Measurements from ENCODE around the gene TNFAIP1. TPM values are rescaled to one million over a fixed set of nuclear protein-coding genes. Genes with fewer than 3 reads are reported as not detected.

Gene TNFAIP1
- total RNA-seq, 1 donor from 2014 or later, result 32.6 TPM

GRCh38 chr17:28341516-28341915 lies 6.0 kb downstream of the TNFAIP1 start:
- intact Hi-C loops (cut with micrococcal nuclease), result no loop called here
- ATAC-seq (no peak), DNase-seq (no peak)

- intact Hi-C loops (cut with micrococcal nuclease), result no loop called here
- no peak for ATAC-seq
- DNase-seq, result no peak
These were observed 6.8 kb downstream of the TNFAIP1 start for GRCh38 chr17:28342313-28342712.

- ATAC-seq, result peak; percentile 10
- intact Hi-C loops (cut with micrococcal nuclease), result no loop called here
- no peak for DNase-seq
These were observed 8.0 kb downstream of the TNFAIP1 start for GRCh38 chr17:28343491-28343932.

GRCh38 chr17:28344011-28344410 lies 8.4 kb downstream of the TNFAIP1 start:
- intact Hi-C loops (cut with micrococcal nuclease), result no loop called here

GRCh38 chr17:28344435-28344901 lies 8.9 kb downstream of the TNFAIP1 start:
- no peak for ATAC-seq
- intact Hi-C loops (cut with micrococcal nuclease), result no loop called here
- no peak for DNase-seq

More at GRCh38 chr17:28344011-28344410, 8.4 kb downstream of the TNFAIP1 start:
- DNase-seq (no peak), ATAC-seq (no peak)

GRCh38 chr17:28345419-28346198 lies 10.0 kb downstream of the TNFAIP1 start:
- intact Hi-C loops (cut with micrococcal nuclease), result no loop called here
- peak; percentile 64 for DNase-seq
- peak; percentile 74 for ATAC-seq

- intact Hi-C loops (cut with micrococcal nuclease), result no loop called here
- DNase-seq, result no peak
- ATAC-seq, result no peak
These were observed 10.6 kb downstream of the TNFAIP1 start for GRCh38 chr17:28346199-28346580.

GRCh38 chr17:28346746-28347246 lies 11.2 kb downstream of the TNFAIP1 start:
- DNase-seq, result no peak
- peak; percentile 44 for ATAC-seq
- intact Hi-C loops (cut with micrococcal nuclease), result no loop called here

GRCh38 chr17:28347261-28347891 lies 11.8 kb downstream of the TNFAIP1 start:
- DNase-seq (no peak), ATAC-seq (no peak)
- intact Hi-C loops (cut with micrococcal nuclease), result no loop called here

- DNase-seq (no peak), ATAC-seq (no peak)
- intact Hi-C loops (cut with micrococcal nuclease), result no loop called here
These were observed 13.4 kb downstream of the TNFAIP1 start for GRCh38 chr17:28348979-28349378.

- ATAC-seq, result no peak
- intact Hi-C loops (cut with micrococcal nuclease), result no loop called here
These were observed 14.7 kb downstream of the TNFAIP1 start for GRCh38 chr17:28350271-28350670.

GRCh38 chr17:28357061-28357900 lies 21.7 kb downstream of the TNFAIP1 start, which contains the start of gene POLDIP2:
TSS of gene POLDIP2 (minus strand) at chr17:28357527. CDS start at chr17:28357448, 79 bp downstream.
- intact Hi-C loops (cut with micrococcal nuclease), result no loop called here
- DNase-seq, result peak; percentile 97
- peak; percentile 99 for ATAC-seq

More at GRCh38 chr17:28350271-28350670, 14.7 kb downstream of the TNFAIP1 start:
- DNase-seq, result no peak

GRCh38 chr17:28357901-28358197 lies 22.3 kb downstream of the TNFAIP1 start:
- DNase-seq (no peak), ATAC-seq (no peak)
- intact Hi-C loops (cut with micrococcal nuclease), result no loop called here

GRCh38 chr17:28363186-28363585 lies 27.6 kb downstream of the TNFAIP1 start:
- ATAC-seq (no peak), DNase-seq (no peak)
- intact Hi-C loops (cut with micrococcal nuclease), result no loop called here

- ATAC-seq, result no peak
- intact Hi-C loops (cut with micrococcal nuclease), result no loop called here
These were observed 28.5 kb downstream of the TNFAIP1 start for GRCh38 chr17:28363776-28364650.

GRCh38 chr17:28364665-28365363 lies 29.3 kb downstream of the TNFAIP1 start, which contains the start of gene SEBOX:
TSS of gene SEBOX (minus strand) at chr17:28365199. CDS start at chr17:28365151, 48 bp downstream.
- intact Hi-C loops (cut with micrococcal nuclease), result no loop called here
- DNase-seq (no peak), ATAC-seq (no peak)

More at GRCh38 chr17:28363776-28364650, 28.5 kb downstream of the TNFAIP1 start:
- DNase-seq, result no peak

- DNase-seq (no peak), ATAC-seq (no peak)
- intact Hi-C loops (cut with micrococcal nuclease), result no loop called here
These were observed 29.9 kb downstream of the TNFAIP1 start for GRCh38 chr17:28365487-28365886.

GRCh38 chr17:28366605-28367004 lies 31.0 kb downstream of the TNFAIP1 start:
- intact Hi-C loops (cut with micrococcal nuclease), result no loop called here
- ATAC-seq, result no peak
- no peak for DNase-seq

Measured in left ventricle myocardium superior (tissue), 1 donor.